GM19467 (cell line): ENCODE data around the gene GLG1.
"Not testable (repeated sequence)": the region's sequence is repeated elsewhere in the genome, so short reads cannot be mapped to it uniquely, and the experiment has no call there.

Source experiments
- ATAC-seq: cut with Tn5 transposase; IDR thresholded peaks from one replicate; pipeline ENCODE4 v1.9.1; 2021; ENCODE audit warnings: mild to moderate bottlenecking, moderate library complexity; ENCODE audit not compliant: unreplicated experiment

The GLG1 gene

GRCh38 chr16:74606521-74607309 lies at the start of gene GLG1:
Gene GLG1 (minus strand): TSS chr16:74607114. CDS start chr16:74607094, 20 bp downstream.
- ATAC-seq: peak; percentile 93

GRCh38 chr16:74654536-74655050 lies 47.7 kb upstream of the GLG1 start:
- ATAC-seq: no peak

- ATAC-seq: not testable (repeated sequence)
These were observed 46.0 kb upstream of the GLG1 start for GRCh38 chr16:74652883-74653282.

DNA sequence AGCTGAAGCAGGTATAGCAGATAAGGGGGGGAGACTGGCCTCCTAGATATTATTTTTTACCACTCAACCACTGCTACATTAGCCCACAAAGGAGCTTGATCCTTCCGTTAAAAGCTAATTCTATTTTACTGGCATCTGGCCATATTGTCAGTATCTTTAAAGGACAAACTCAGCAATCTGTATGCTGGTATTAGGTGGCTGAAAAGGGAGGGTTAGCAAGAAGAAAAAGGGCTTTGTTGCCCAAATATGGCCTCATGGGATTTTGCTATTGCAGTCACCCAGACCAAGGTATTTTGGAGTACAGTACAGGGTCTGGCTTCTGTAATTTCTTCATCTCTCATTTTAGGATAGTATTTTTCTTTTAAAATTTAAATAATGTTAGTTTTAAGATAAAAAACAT lies 45.3 kb upstream of the GLG1 start:
- no peak for ATAC-seq

DNA sequence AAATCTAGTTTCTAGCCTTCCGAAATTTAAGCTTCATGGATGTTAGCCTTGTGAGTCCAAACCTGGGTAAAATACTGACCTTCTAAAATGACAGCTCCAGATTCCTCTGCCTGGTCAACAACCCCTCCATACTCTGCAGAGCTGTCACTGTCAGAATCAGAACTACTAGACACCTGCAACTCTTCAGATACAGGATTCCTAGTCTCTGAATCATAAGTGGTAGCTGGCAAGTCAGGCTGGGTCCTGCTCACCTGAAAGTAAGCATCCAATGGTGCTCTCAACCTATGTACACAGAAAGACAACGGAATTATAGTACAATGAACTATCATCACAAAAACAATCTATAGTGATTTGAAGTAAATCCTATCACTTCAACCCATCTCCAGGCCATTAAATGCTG lies 44.9 kb upstream of the GLG1 start:
- ATAC-seq: no peak

DNA sequence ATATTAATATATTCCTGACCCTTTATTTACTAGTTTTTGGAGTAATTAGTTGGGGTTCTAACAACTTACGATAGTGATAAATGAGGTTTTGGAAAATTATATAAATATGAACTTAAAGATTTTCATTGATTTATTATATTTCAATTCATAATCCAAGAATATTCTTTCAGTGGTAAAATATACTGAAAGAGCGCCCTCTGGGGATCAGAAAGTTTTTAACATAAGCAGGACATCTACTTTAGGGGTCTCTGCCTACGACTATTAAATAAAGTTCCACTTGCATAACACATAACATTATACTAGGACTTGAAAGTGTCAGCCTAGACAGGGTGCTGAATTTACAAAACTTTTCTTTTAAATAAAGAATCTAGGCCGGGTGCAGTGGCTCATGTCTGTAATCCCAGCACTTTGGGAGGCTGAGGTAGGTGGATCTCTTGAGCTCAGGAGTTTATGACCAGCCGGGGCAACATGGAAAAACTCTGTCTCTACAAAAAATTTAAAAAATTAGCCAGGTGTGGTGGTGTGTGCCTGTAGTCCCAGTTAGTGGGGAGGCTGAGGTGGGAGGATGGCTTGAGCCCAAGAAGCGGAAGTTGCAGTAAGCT lies 44.2 kb upstream of the GLG1 start:
- no peak for ATAC-seq

DNA sequence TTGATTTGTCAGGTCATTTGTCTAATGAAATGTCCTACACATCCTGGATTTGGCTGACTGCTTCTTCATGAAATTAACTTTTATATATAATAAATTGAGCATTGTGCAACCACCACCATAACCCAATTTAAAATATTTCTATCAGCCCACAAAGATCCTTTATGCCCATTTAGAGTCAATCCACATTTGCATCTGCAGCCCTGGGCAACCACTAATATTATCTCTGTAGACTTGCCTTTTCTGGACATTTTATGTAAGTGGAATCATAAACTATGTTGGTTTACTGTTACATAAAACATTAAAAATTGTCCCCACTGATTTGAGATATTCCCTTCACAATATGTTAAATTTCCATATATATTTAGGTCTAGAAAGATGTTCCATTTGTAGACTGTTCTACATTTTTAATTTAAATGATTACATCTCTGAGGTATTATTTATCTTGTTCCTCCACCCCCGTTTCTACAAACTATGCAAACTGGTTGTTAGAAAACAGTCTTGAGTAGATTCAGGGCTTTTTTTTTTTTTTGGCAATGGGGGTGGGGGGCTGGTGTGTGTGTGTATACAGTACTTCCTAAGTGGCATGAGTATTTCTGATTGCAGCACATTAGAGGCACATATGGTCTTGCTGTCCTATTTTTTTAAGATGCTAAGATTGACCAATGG lies 43.1 kb upstream of the GLG1 start:
- ATAC-seq: no peak

- ATAC-seq: no peak
These were observed 35.1 kb upstream of the GLG1 start for GRCh38 chr16:74641969-74642368.

DNA sequence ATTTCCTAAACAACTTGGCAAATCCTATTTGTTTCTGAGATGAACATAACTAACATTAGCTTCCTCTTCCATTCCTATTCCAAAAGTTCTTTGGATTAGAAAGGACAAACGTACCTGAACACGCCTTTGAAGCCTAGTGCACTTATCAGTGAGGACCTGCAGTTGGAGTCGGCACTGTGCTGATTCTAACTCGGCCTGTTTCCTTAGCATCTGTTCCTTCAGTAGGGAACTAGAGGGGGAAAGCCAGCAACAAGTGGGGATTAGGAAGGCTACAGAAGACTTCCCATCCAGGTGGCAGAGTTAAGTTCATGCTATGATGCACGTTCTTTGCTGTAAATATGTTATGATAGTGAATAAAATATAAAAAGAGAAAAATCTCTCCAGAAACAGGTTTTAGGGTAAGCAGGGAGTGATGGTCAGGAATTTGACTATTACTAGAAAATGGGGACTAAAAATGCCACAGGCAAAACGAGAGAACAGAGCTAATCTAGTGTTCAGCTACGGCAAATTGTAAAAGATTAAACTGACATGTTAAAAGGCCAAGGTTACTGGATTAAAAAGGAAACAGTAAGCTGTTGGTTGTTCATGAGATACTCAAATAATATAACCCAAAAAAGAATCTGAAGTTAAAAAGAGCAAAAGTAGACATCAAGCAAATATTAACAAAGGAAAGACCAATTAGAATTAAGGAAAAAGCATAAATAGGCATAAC lies 31.0 kb upstream of the GLG1 start:
- ATAC-seq: no peak

GRCh38 chr16:74635303-74635702 lies 28.4 kb upstream of the GLG1 start:
- ATAC-seq: no peak

GRCh38 chr16:74633686-74634085 lies 26.8 kb upstream of the GLG1 start:
- ATAC-seq: no peak

DNA sequence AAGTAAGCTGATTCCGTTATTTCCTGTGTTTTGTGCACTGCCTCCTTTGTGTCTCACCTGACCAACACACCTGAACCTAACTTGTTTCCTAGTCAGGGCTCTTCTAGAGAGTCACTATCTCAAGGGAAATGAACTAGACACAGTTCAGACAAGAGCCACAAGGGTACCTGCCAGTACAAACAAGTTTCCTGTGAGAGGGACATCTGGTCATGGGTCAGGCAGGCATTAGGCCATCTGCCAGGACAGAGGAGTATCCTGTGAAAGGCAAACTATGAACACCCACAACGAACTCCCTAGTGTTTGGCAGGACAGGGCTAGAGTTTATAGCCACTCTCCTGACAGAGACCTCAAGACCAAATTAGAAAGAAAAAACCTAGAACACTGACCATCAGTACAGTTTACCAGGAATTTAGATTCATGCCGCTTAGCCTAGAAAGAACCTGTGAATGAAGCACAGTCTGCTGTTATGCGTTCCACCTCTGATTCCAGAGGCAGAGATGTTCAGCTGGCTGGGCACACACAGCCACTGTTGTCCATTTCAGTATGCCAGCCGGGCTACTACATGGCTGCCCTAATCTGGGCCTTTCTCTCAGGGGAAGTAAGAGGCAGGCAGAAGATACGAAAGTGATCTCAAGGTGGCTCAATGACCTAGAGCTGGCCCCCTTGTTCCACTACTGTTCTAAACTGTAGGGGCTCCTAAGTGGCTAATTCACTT lies 20.7 kb upstream of the GLG1 start:
- ATAC-seq: no peak

DNA sequence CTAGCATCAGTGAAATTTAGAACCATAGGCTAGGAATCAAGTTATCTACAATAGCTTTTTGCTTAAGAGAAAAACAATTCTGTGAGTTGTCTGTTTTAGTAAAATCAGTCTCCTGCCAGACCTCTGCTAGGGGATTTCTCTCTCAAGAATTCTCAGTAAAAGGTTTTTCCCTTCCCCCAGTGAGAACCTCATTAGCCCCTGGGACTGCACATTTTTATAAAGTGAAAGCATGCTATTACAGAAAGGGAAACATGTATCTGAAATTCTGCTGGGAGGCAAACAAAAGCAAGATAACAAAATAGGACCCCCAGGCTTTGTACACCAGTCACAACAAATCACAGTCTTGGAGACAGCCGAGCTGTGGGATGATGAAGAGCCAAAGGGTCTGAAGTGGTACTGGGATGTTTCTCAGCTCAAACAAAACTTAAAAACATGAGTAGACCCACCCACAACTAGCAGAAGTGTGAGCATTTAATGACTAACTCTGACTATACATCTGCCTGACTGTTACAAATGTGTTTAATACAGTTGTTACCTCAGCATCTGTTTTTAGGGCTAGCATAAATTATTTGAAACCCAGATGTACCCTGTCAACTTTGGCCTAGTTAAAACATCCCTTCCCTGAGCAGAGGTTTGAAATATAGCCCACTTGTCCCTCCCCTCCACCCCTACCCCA lies 20.0 kb upstream of the GLG1 start:
- no peak for ATAC-seq

DNA sequence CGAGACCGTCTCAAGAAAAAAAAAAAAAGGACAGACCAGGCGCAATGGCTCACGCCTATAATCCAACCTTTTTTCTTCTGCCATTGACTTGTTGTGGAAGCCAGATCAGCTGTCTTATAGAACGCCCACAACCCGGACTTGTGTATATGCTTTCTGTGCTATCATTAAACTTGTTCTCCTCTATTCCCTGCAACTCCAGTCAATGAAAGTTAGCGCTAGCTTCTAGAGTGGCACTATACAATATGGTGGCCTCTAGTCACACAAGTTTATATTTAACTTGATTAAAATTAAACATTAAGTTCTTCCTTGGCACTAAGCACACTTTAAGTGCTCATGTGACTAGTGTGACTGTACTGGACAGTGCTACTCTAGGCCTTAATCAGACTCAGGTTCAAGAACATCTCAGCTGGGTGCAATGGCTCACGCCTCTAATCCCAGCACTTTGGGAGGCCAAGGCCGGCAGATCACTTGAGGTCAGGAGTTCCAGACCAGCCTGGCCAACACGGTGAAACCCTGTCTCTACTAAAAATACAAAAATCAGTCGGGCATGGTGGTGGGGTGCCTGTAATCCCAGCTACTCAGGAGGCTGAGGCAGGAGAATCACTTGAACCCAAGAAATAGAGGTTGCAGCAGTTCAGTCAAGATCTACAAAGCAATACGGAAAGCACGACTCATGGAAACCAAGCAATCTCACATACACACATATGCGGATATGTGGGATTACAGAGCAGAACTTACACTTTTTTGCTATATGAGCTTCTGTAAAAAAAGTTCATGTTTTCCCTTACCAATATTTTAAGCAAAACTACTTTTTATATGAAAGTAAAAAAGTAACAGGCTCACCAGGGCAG lies 18.8 kb upstream of the GLG1 start:
- no peak for ATAC-seq

DNA sequence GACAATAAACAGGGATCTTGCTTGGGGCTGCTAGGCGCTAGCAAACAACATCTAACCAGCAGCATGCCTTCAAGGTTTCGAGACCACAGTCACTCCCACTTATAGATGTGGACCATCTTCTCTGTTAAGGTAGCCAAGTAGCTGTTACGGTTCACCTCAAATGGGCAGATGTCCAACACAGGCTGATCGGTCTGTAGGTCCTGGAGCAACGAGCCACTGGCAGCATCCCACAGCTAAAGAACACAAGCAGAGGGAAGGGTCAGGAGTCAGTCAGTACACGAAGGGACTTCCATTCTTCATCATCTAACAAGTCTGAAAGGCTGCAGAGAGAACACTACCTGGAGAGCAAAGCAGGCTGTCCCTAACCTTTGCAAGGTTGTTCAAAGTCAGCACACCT lies 16.9 kb upstream of the GLG1 start:
- ATAC-seq: no peak

- ATAC-seq: no peak
These were observed 16.4 kb upstream of the GLG1 start for GRCh38 chr16:74623214-74623838.

DNA sequence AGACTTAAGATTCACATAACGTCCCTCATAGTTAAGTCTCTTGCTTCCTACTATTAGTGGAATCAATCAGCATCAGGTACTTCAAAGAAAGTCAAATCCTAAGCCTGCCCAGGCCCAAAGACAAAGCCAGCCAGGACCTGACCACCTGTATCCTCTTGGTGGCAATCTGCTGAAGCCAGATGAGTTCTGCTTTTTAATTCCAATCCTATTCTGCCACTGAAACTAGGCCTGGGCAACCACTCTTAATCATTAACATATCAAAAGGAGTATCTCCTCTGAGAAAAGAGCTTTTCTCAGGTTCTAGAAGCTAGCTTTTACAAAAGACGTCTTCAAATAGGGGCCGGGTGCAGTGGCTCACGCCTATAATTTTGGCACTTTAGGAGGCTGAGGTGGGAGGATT lies 15.1 kb upstream of the GLG1 start:
- ATAC-seq: no peak

GRCh38 chr16:74617206-74617788 lies 10.4 kb upstream of the GLG1 start:
- no peak for ATAC-seq
